ENCODE data around the gene CLSTN1.

- TF ChIP-seq CTCF (IDR thresholded peaks at IDR 0.05; ENCODE audit: low read depth, low read length, missing input control) = no peak
- TF ChIP-seq MAX (IDR thresholded peaks at IDR 0.05) = no peak
- TF ChIP-seq REST (IDR thresholded peaks at IDR 0.05) = no peak
- no peak for TF ChIP-seq SP1 (IDR thresholded peaks at IDR 0.05)
- TF ChIP-seq YY1 (IDR thresholded peaks at IDR 0.05) = no peak
- TF ChIP-seq ATF3 (IDR thresholded peaks at IDR 0.05) = no peak
- no peak for TF ChIP-seq HNF4G (IDR thresholded peaks at IDR 0.05)
- TF ChIP-seq RAD21 (IDR thresholded peaks at IDR 0.05) = no peak
- TF ChIP-seq JUND (IDR thresholded peaks at IDR 0.05) = no peak
- TF ChIP-seq EGR1 (IDR thresholded peaks at IDR 0.05; ENCODE audit: low read depth in 2 of 2) = no peak
- no peak for TF ChIP-seq TAF1 (conservative IDR thresholded peaks at IDR 0.05)
- no peak for TF ChIP-seq RXRA (IDR thresholded peaks at IDR 0.05)
- TF ChIP-seq FOXA1 (IDR thresholded peaks at IDR 0.05) = no peak
- no peak for TF ChIP-seq ZBTB33 (IDR thresholded peaks at IDR 0.05)
Measured at GRCh38 chr1:9687120-9687873, 136.5 kb downstream of the CLSTN1 start.

Data from liver (tissue), 3 donors.